GM12878 (cell line): Measurements from ENCODE around the gene DUSP11. TPM values are rescaled to one million over a fixed set of nuclear protein-coding genes. Genes with fewer than 3 reads are reported as not detected.
A peak's percentile ranks its signal among the peaks of the same experiment; 100 is the strongest.
"Not testable (repeated sequence)": the region's sequence is repeated elsewhere in the genome, so short reads cannot be mapped to it uniquely, and the experiment has no call there.

ENCODE experiments used
- ATAC-seq: fragments of 200-7000 bp; cut with Tn5 transposase; 3 replicates; pipeline ENCODE4 v1.9.1; 2020; ENCODE audit warnings: mild to moderate bottlenecking, moderate library complexity
- BruUV-seq: library from RNA; stranded (reverse); fragments of 400-500 nt; replicated peaks from 2 replicates; lab custom pipeline; 2021; lab: Mats Ljungman, UMichigan
- CTCF ChIA-PET: fragments of 300-600 bp; sonication (Branson Sonifier 250); formaldehyde crosslinking; extraction: SDS; loops from one replicate; lab custom pipeline; 2021; ENCODE audit warnings: inconsistent platforms; lab: Yijun Ruan, JAX
- POLR2A ChIA-PET: fragments of 350-600 bp; formaldehyde crosslinking; extraction: SDS; loops from one replicate; lab custom pipeline; 2021; ENCODE audit warnings: inconsistent platforms; lab: Charles Lee
- RAD21 ChIA-PET: fragments of 300-600 bp; sonication (Branson Sonifier 250); formaldehyde crosslinking; loops from one replicate; lab custom pipeline; 2023; ENCODE audit warnings: antibody characterized with exemption; ENCODE audit not compliant: unreplicated experiment; lab: Charles Lee
- SMC1A ChIA-PET: fragments of 300-600 bp; sonication (Branson Sonifier 250); formaldehyde crosslinking; loops from one replicate; lab custom pipeline; 2023; ENCODE audit not compliant: unreplicated experiment, uncharacterized antibody; lab: Charles Lee
- DNase-seq: peaks from one replicate; pipeline ENCODE4 v3.0.0-alpha.2; 2011; ENCODE audit warnings: low read depth, low spot score
- FAIRE-seq: peaks from 3 replicates; lab custom pipeline; 2011; peaks lifted over from hg19 to GRCh38; lab: Jason Lieb, UNC
- H2AFZ ChIP-seq: 2 replicates; pipeline ENCODE4 v1.6.0; 2011; ENCODE audit warnings: low read depth, low read length, control low read depth; ENCODE audit not compliant: control insufficient read depth
- H3K27ac ChIP-seq: 2 replicates; pipeline ENCODE4 v1.5.1; 2011; ENCODE audit warnings: control low read depth; ENCODE audit not compliant: control insufficient read depth, insufficient read depth
- H3K27me3 ChIP-seq, 2 experiments: replicated peaks in 1 of 2; 2 replicates each; pipeline versions ENCODE4 v1.6.0 to v1.6.1; 2011; ENCODE audit warnings: low read length in 1 of 2; ENCODE audit not compliant: control insufficient read depth in 2 of 2, insufficient read depth in 2 of 2
- H3K36me3 ChIP-seq, 2 experiments: 2 replicates each; pipeline ENCODE4 v1.5.1; 2011; ENCODE audit warnings: low read length in 1 of 2; ENCODE audit not compliant: control insufficient read depth in 2 of 2, insufficient read depth in 2 of 2
- H3K4me1 ChIP-seq: 2 replicates; pipeline ENCODE4 v1.6.1; 2011; ENCODE audit warnings: mild to moderate bottlenecking, low read length, moderate library complexity, mixed read lengths; ENCODE audit not compliant: control insufficient read depth, insufficient read depth
- H3K4me2 ChIP-seq: 2 replicates; pipeline ENCODE4 v1.6.0; 2011; ENCODE audit warnings: control low read depth; ENCODE audit not compliant: control insufficient read depth, insufficient read depth
- H3K4me3 ChIP-seq: fragments of 200-600 bp; sonication (generic); 2 replicates; pipeline ENCODE4 v1.5.1; 2016
- H3K79me2 ChIP-seq: 2 replicates; pipeline ENCODE4 v1.6.0; 2011; ENCODE audit warnings: low read length; ENCODE audit not compliant: control insufficient read depth, insufficient read depth
- H3K9ac ChIP-seq: 2 replicates; pipeline ENCODE4 v1.8.0; 2011; ENCODE audit warnings: low read length, control low read depth, mixed read lengths; ENCODE audit not compliant: control insufficient read depth, insufficient read depth
- H3K9me3 ChIP-seq: replicated peaks from 3 replicates; pipeline ENCODE4 v1.5.1; 2011; ENCODE audit warnings: mild to moderate bottlenecking, low read length; ENCODE audit not compliant: control insufficient read depth, insufficient read depth
- H4K20me1 ChIP-seq: 2 replicates; pipeline ENCODE4 v1.6.0; 2011; ENCODE audit not compliant: control insufficient read depth, insufficient read depth
- EP300 ChIP-seq, 2 experiments: fragments of 150-350 bp in 1 of 2; IDR thresholded peaks; 2 replicates each; pipeline ENCODE4 v1.6.1; 2011 to 2012; ENCODE audit warnings: low read depth in 2 of 2, low read length in 2 of 2, borderline replicate concordance in 1 of 2, improper control_type of control experiment in 1 of 2, inconsistent platforms in 1 of 2; ENCODE audit not compliant: control insufficient read depth in 1 of 2
- RAD21 ChIP-seq: IDR thresholded peaks from 2 replicates; pipeline ENCODE4 v1.6.1; 2011; ENCODE audit warnings: mild to moderate bottlenecking, low read depth, low read length, moderate library complexity; ENCODE audit not compliant: insufficient read depth
- WGBS: methylation state at CpG from one replicate; pipeline ENCODE4 v1.1.6; 2016; ENCODE audit warnings: low lambda C conversion rate; ENCODE audit not compliant: insufficient replicate concordance, insufficient coverage; ENCODE audit errors: missing lambda C conversion rate; 5-methylcytosine and 5-hydroxymethylcytosine counted together
- in situ Hi-C: fragments of 300-500 bp; cut with MboI; formaldehyde crosslinking; loops from 9 replicates; pipeline ENCODE4 v1.14.3; 2018; ENCODE audit warnings: mixed read lengths
- intact Hi-C: fragments of 100-400 bp; cut with micrococcal nuclease; formaldehyde crosslinking; loops from one replicate; pipeline ENCODE4 v1.14.2; 2022; ENCODE audit not compliant: unreplicated experiment
- polyA plus RNA-seq, 11 experiments: library from polyadenylated mRNA; depleted of rRNA in 4 of 11; unstranded in 6 of 11; stranded (reverse) in 5 of 11; fragments of >200 nt; fragmentation: Nextera tagmentation in 4 of 11; fragmentation: Illumina TruSeq in 1 of 11; extraction: Ambion mirVana in 4 of 11; extraction: Trizol in 1 of 11; gene quantifications; 1 replicate in 1 of 11; 2 replicates in 10 of 11; pipeline versions ENCODE4 v1.2.1 to v1.2.3, GENCODE V29; 2011 to 2016; ENCODE audit warnings: inconsistent platforms in 2 of 11, missing spikeins in 2 of 11, low read depth in 1 of 11
- total RNA-seq, 4 experiments: library from RNA; depleted of rRNA in 3 of 4; stranded (reverse); fragments of >200 nt in 3 of 4; fragmentation: Illumina TruSeq in 1 of 4; extraction: Trizol in 1 of 4; gene quantifications; 2 replicates each; pipeline versions ENCODE4 v1.2.1 to v1.2.3, GENCODE V29; 2013 to 2021

DUSP11 gene
- total and polyA plus RNA-seq, 10 of the 15 experiments (the other 5 are each of a cell fraction or from before 2014, with no cell fraction given): 26.4 to 78.4 (median 47.9) TPM

GRCh38 chr2:73717695-73718094 is 62.2 kb downstream of the DUSP11 start:
- FAIRE-seq, SMC1A ChIA-PET, H3K4me2 ChIP-seq, H3K27me3 ChIP-seq, DNase-seq, H3K9me3 ChIP-seq, H3K9ac ChIP-seq, H3K36me3 ChIP-seq, ATAC-seq, H3K79me2 ChIP-seq, H4K20me1 ChIP-seq, H3K4me3 ChIP-seq, POLR2A ChIA-PET, intact Hi-C loops, BruUV-seq, H2AFZ ChIP-seq, RAD21 ChIA-PET, in situ Hi-C loops, H3K4me1 ChIP-seq, H3K27ac ChIP-seq: not testable (repeated sequence)
- CTCF ChIA-PET: interaction anchor here (0.7 kb wide), 1 partner anchor 24 kb away, joined by 3 read pairs; no protein-coding TSS in a partner anchor
- WGBS: 73% methylated on average over 4 of the region's 4 CpGs

GRCh38 chr2:73717251-73717606 is 62.7 kb downstream of the DUSP11 start:
- ATAC-seq (peak; percentile 16; the same call in 1 of the 3 replicates), FAIRE-seq (no peak), DNase-seq (no peak)
- ChIA-PET POLR2A (no interaction called here), RAD21 (no interaction called here), SMC1A (no interaction called here), CTCF (interaction anchor here (0.7 kb wide), 1 partner anchor 24 kb away, joined by 3 read pairs; no protein-coding TSS in a partner anchor)
- Histone ChIP-seq H3K4me3 (no peak overlapping the region), H3K79me2 (no peaks in the 10 kb centered on the region), H4K20me1 (no peaks in the 10 kb centered on the region), H3K9ac (no peak overlapping the region), H3K4me2 (no peak overlapping the region), H3K27ac (no peak overlapping the region), H3K9me3 (peaks cover 4% of the 10 kb centered on the region; the same call in 2 of the 3 replicates), H3K36me3 (no peaks in the 10 kb centered on the region), H3K4me1 (no peaks in the 10 kb centered on the region), H3K27me3 (no peaks in the 10 kb centered on the region), H2AFZ (no peak overlapping the region)
- BruUV-seq: no TSS peak
- no peak for TF ChIP-seq EP300 (IDR thresholded peaks at IDR 0.05; ENCODE audit: borderline replicate concordance in 1 of 2, control insufficient read depth in 1 of 2, low read depth in 2 of 2, low read length in 2 of 2)
- no peak for TF ChIP-seq RAD21
- intact Hi-C loops: no loop called here
- in situ Hi-C loops: no loop called here
